Stimulated activated CD8-positive, alpha-beta memory T cell treated with anti-CD3 and anti-CD28 coated beads, Interleukin-15, amount 100 ng/mL, for 24 hours (primary cell): ENCODE measurements around the gene MAGEA6.
"Not testable (repeated sequence)": the region's sequence is repeated elsewhere in the genome, so short reads cannot be mapped to it uniquely, and the experiment has no call there.

ENCODE experiments used
- DNase-seq: peaks from one replicate; pipeline ENCODE4 v3.0.0-alpha.2; 2020; ENCODE audit warnings: low read depth

Gene MAGEA6

GRCh38 chrX:152769549-152770289 is at the start of gene MAGEA6:
Gene MAGEA6, minus strand, starts transcription at chrX:152769689. Its CDS starts 2,039 bp downstream, at chrX:152767650.
- not testable (repeated sequence) for DNase-seq

GRCh38 chrX:152819266-152819665 is 49.8 kb upstream of the MAGEA6 start:
- no peak for DNase-seq

- no peak for DNase-seq
These were observed 48.9 kb upstream of the MAGEA6 start for GRCh38 chrX:152818356-152818755.

- DNase-seq, result no peak
These were observed 47.7 kb upstream of the MAGEA6 start for GRCh38 chrX:152817078-152817764.

- no peak for DNase-seq
These were observed 44.6 kb upstream of the MAGEA6 start for GRCh38 chrX:152814048-152814447.

- DNase-seq, result no peak
These were observed 43.7 kb upstream of the MAGEA6 start for GRCh38 chrX:152813206-152813605.

- DNase-seq, result no peak
These were observed 40.9 kb upstream of the MAGEA6 start for GRCh38 chrX:152810403-152810802.

GRCh38 chrX:152806035-152806434 is 36.5 kb upstream of the MAGEA6 start:
- no peak for DNase-seq

GRCh38 chrX:152798945-152799344 is 29.5 kb upstream of the MAGEA6 start:
- DNase-seq, result no peak

- not testable (repeated sequence) for DNase-seq
These were observed 17.6 kb upstream of the MAGEA6 start for GRCh38 chrX:152787062-152787461.

GRCh38 chrX:152766562-152766961 is 2.9 kb downstream of the MAGEA6 start:
- DNase-seq, result not testable (repeated sequence)

- DNase-seq, result not testable (repeated sequence)
These were observed 7.9 kb downstream of the MAGEA6 start for GRCh38 chrX:152761582-152761981.

- not testable (repeated sequence) for DNase-seq
These were observed 9.9 kb downstream of the MAGEA6 start for GRCh38 chrX:152759544-152759943.

GRCh38 chrX:152758918-152759317 is 10.6 kb downstream of the MAGEA6 start, which contains the start of gene CSAG3:
Gene CSAG3, plus strand, starts transcription at chrX:152759218.
- DNase-seq, result not testable (repeated sequence)

- DNase-seq, result not testable (repeated sequence)
These were observed 14.6 kb downstream of the MAGEA6 start for GRCh38 chrX:152754871-152755270.

- not testable (repeated sequence) for DNase-seq
These were observed 15.5 kb downstream of the MAGEA6 start, which contains the start of gene MAGEA2 for GRCh38 chrX:152753686-152754650. Gene MAGEA2, minus strand, starts transcription at chrX:152753842. Its CDS starts 2,479 bp downstream, at chrX:152751363.

- no peak for DNase-seq
These were observed 30.9 kb downstream of the MAGEA6 start for GRCh38 chrX:152738560-152738959.

GRCh38 chrX:152736528-152736927 is 33.0 kb downstream of the MAGEA6 start:
- not testable (repeated sequence) for DNase-seq

GRCh38 chrX:152735860-152736511 is 33.5 kb downstream of the MAGEA6 start:
- DNase-seq, result no peak

GRCh38 chrX:152735101-152735500 is 34.4 kb downstream of the MAGEA6 start:
- no peak for DNase-seq

GRCh38 chrX:152734143-152734858 is 35.2 kb downstream of the MAGEA6 start:
- DNase-seq, result not testable (repeated sequence)
